ENCODE data around the gene OPA1.

OPA1 gene

GRCh38 chr3:193614430-193614829, 21.4 kb downstream of the OPA1 start:
- in situ Hi-C loops (cut with MboI; ENCODE audit: low sequenced_read_pairs, unreplicated experiment), result no loop called here
- no peak for DNase-seq (ENCODE audit: low spot score)

GRCh38 chr3:193617628-193618027, 24.6 kb downstream of the OPA1 start:
- no peak for TF ChIP-seq CTCF (IDR thresholded peaks at IDR 0.05; ENCODE audit: borderline replicate concordance, control extremely low read depth, extremely low read depth, insufficient read depth, missing control alignments)
- no peak for DNase-seq (ENCODE audit: low spot score)
- in situ Hi-C loops (cut with MboI; ENCODE audit: low sequenced_read_pairs, unreplicated experiment), result no loop called here

More at GRCh38 chr3:193614430-193614829, 21.4 kb downstream of the OPA1 start:
- TF ChIP-seq CTCF (IDR thresholded peaks at IDR 0.05; ENCODE audit: borderline replicate concordance, control extremely low read depth, extremely low read depth, insufficient read depth, missing control alignments), result no peak

- in situ Hi-C loops (cut with MboI; ENCODE audit: low sequenced_read_pairs, unreplicated experiment), result no loop called here
- no peak for TF ChIP-seq CTCF (IDR thresholded peaks at IDR 0.05; ENCODE audit: borderline replicate concordance, control extremely low read depth, extremely low read depth, insufficient read depth, missing control alignments)
- DNase-seq (ENCODE audit: low spot score), result no peak
Observed at GRCh38 chr3:193620057-193620456, 27.0 kb downstream of the OPA1 start.

GRCh38 chr3:193620650-193621049, 27.6 kb downstream of the OPA1 start:
- in situ Hi-C loops (cut with MboI; ENCODE audit: low sequenced_read_pairs, unreplicated experiment), result no loop called here
- TF ChIP-seq CTCF (IDR thresholded peaks at IDR 0.05; ENCODE audit: borderline replicate concordance, control extremely low read depth, extremely low read depth, insufficient read depth, missing control alignments), result no peak
- DNase-seq (ENCODE audit: low spot score), result peak; percentile 36

GRCh38 chr3:193621127-193621526, 28.1 kb downstream of the OPA1 start:
- TF ChIP-seq CTCF (IDR thresholded peaks at IDR 0.05; ENCODE audit: borderline replicate concordance, control extremely low read depth, extremely low read depth, insufficient read depth, missing control alignments), result no peak
- in situ Hi-C loops (cut with MboI; ENCODE audit: low sequenced_read_pairs, unreplicated experiment), result no loop called here
- DNase-seq (ENCODE audit: low spot score), result no peak

GRCh38 chr3:193630005-193630404, 37.0 kb downstream of the OPA1 start:
- in situ Hi-C loops (cut with MboI; ENCODE audit: low sequenced_read_pairs, unreplicated experiment), result no loop called here
- TF ChIP-seq CTCF (IDR thresholded peaks at IDR 0.05; ENCODE audit: borderline replicate concordance, control extremely low read depth, extremely low read depth, insufficient read depth, missing control alignments), result no peak
- DNase-seq (ENCODE audit: low spot score), result no peak

GRCh38 chr3:193637831-193638230, 44.8 kb downstream of the OPA1 start:
- in situ Hi-C loops (cut with MboI; ENCODE audit: low sequenced_read_pairs, unreplicated experiment), result no loop called here
- TF ChIP-seq CTCF (IDR thresholded peaks at IDR 0.05; ENCODE audit: borderline replicate concordance, control extremely low read depth, extremely low read depth, insufficient read depth, missing control alignments), result no peak
- no peak for DNase-seq (ENCODE audit: low spot score)
